CD4-positive, CD25-positive, alpha-beta regulatory T cell (primary cell): ENCODE results near the gene HTRA3. TPM values are rescaled to one million over a fixed set of nuclear protein-coding genes. Genes with fewer than 3 reads are reported as not detected.
A peak's percentile ranks its signal among the peaks of the same experiment; 100 is the strongest.

ENCODE experiments used
- ATAC-seq, 2 donors: fragments of 150-1000 bp; cut with Tn5 transposase; one replicate each; pipeline ENCODE4 v1.10.0; 2021; ENCODE audit warnings: low read depth in 2 of 2, moderate number of reproducible peaks in 2 of 2, moderate library complexity in 1 of 2
- DNase-seq, 3 donors: peaks; one replicate each; pipeline versions ENCODE4 v3.0.0 to v3.0.0-alpha.2; 2012 to 2022; ENCODE audit warnings: mixed read lengths in 1 of 3
- H3K27ac ChIP-seq: one replicate; pipeline ENCODE4 v1.7.0; 2013; ENCODE audit warnings: mild to moderate bottlenecking, low read length; ENCODE audit not compliant: insufficient read depth, poor library complexity, severe bottlenecking
- H3K27me3 ChIP-seq: one replicate; pipeline ENCODE4 v1.7.0; 2013; ENCODE audit warnings: low read length; ENCODE audit not compliant: control insufficient read depth, insufficient read depth
- H3K36me3 ChIP-seq: one replicate; pipeline ENCODE4 v1.7.0; 2013; ENCODE audit warnings: mild to moderate bottlenecking, low read length, moderate library complexity; ENCODE audit not compliant: control insufficient read depth, insufficient read depth
- H3K4me1 ChIP-seq: 2 replicates; pipeline ENCODE4 v1.7.0; 2013; ENCODE audit warnings: mild to moderate bottlenecking, low read length; ENCODE audit not compliant: insufficient read depth, control insufficient read depth, poor library complexity, severe bottlenecking
- H3K4me3 ChIP-seq: one replicate; pipeline ENCODE4 v1.7.0; 2013; ENCODE audit warnings: low read depth, mild to moderate bottlenecking, low read length, moderate library complexity
- H3K9me3 ChIP-seq, 2 experiments: 1 replicate in 1 of 2; 2 replicates in 1 of 2; pipeline ENCODE4 v1.7.0; 2013; ENCODE audit warnings: low read length in 2 of 2, mild to moderate bottlenecking in 1 of 2, moderate library complexity in 1 of 2; ENCODE audit not compliant: control insufficient read depth in 2 of 2
- H3K27ac Mint-ChIP-seq, 3 donors: one replicate each; pipeline ENCODE4 v1.8.0; 2020 to 2022; ENCODE audit warnings: mild to moderate bottlenecking in 3 of 3, mixed read lengths in 3 of 3, moderate library complexity in 2 of 3
- H3K27me3 Mint-ChIP-seq: one replicate; pipeline ENCODE4 v1.8.0; 2022; ENCODE audit warnings: mild to moderate bottlenecking, mixed read lengths
- H3K36me3 Mint-ChIP-seq: one replicate; pipeline ENCODE4 v1.8.0; 2020; ENCODE audit warnings: mixed read lengths
- H3K4me1 Mint-ChIP-seq, 4 donors: one replicate each; pipeline ENCODE4 v1.8.0; 2020 to 2022; ENCODE audit warnings: mixed read lengths in 4 of 4, mild to moderate bottlenecking in 1 of 4
- H3K4me3 Mint-ChIP-seq, 4 donors: one replicate each; pipeline ENCODE4 v1.8.0; 2020 to 2022; ENCODE audit warnings: mild to moderate bottlenecking in 4 of 4, mixed read lengths in 4 of 4, moderate library complexity in 3 of 4
- H3K9me3 Mint-ChIP-seq, 7 donors: one replicate each; pipeline ENCODE4 v1.8.0; 2020 to 2022; ENCODE audit warnings: mixed read lengths in 7 of 7, mild to moderate bottlenecking in 3 of 7, moderate library complexity in 2 of 7
- polyA plus RNA-seq, 4 donors: library from polyadenylated mRNA; unstranded; fragments of 300-500 nt; fragmentation: Illumina TruSeq; gene quantifications; one replicate each; pipeline ENCODE4 v1.2.3, GENCODE V29; 2021
- total RNA-seq: library from RNA; stranded (reverse); gene quantifications from one replicate; pipeline ENCODE4 v1.2.3, GENCODE V29; 2022

Gene HTRA3
- total and polyA plus RNA-seq, 5 donors from 2014 or later = not detected

- Mint-ChIP-seq H3K36me3 (no peaks in the 10 kb centered on the region), H3K27me3 (peaks cover 10% of the 10 kb centered on the region), H3K4me1 (peaks cover 0 to 2% (median 0%) of the 10 kb centered on the region in 4 donors), H3K9me3 (peaks cover 0 to 5% (median 0%) of the 10 kb centered on the region in 7 donors), H3K27ac (no peak overlapping the region), H3K4me3 (no peak overlapping the region)
- Histone ChIP-seq H3K4me3 (no peak overlapping the region), H3K9me3 (no peaks in the 10 kb centered on the region), H3K27ac (no peak overlapping the region), H3K36me3 (no peaks in the 10 kb centered on the region), H3K4me1 (no peaks in the 10 kb centered on the region), H3K27me3 (no peaks in the 10 kb centered on the region)
- ATAC-seq (no peak), DNase-seq (no peak)
Observed at GRCh38 chr4:8261851-8262535, 7.6 kb upstream of the HTRA3 start.

- Mint-ChIP-seq H3K36me3 (no peaks in the 10 kb centered on the region), H3K27ac (no peak overlapping the region), H3K4me3 (no peak overlapping the region), H3K4me1 (peaks cover 0 to 2% (median 0%) of the 10 kb centered on the region in 4 donors), H3K27me3 (peaks cover 10% of the 10 kb centered on the region), H3K9me3 (peaks cover 0 to 5% (median 0%) of the 10 kb centered on the region in 7 donors)
- H3K27ac ChIP-seq = no peak overlapping the region
- no peaks in the 10 kb centered on the region for H3K9me3 ChIP-seq
- DNase-seq = no peak
- no peaks in the 10 kb centered on the region for H3K27me3 ChIP-seq
- ATAC-seq = no peak
- H3K4me1 ChIP-seq = no peaks in the 10 kb centered on the region
- no peak overlapping the region for H3K4me3 ChIP-seq
- no peaks in the 10 kb centered on the region for H3K36me3 ChIP-seq
Observed at GRCh38 chr4:8262637-8263322, 6.8 kb upstream of the HTRA3 start.

GRCh38 chr4:8263397-8263796, 6.2 kb upstream of the HTRA3 start:
- no peak overlapping the region for H3K4me3 Mint-ChIP-seq
- peaks cover 0 to 2% (median 0%) of the 10 kb centered on the region in 4 donors for H3K4me1 Mint-ChIP-seq
- no peak for ATAC-seq
- DNase-seq = no peak
- no peaks in the 10 kb centered on the region for H3K4me1 ChIP-seq
- H3K36me3 Mint-ChIP-seq = no peaks in the 10 kb centered on the region
- no peak overlapping the region for H3K27ac ChIP-seq
- H3K36me3 ChIP-seq = no peaks in the 10 kb centered on the region
- peaks cover 0 to 5% (median 0%) of the 10 kb centered on the region in 7 donors for H3K9me3 Mint-ChIP-seq
- H3K9me3 ChIP-seq = no peaks in the 10 kb centered on the region
- no peak overlapping the region for H3K4me3 ChIP-seq
- H3K27me3 Mint-ChIP-seq = peaks cover 12% of the 10 kb centered on the region
- H3K27ac Mint-ChIP-seq = no peak overlapping the region
- H3K27me3 ChIP-seq = no peaks in the 10 kb centered on the region

GRCh38 chr4:8264106-8264505, 5.4 kb upstream of the HTRA3 start:
- Histone ChIP-seq H3K4me3 (no peak overlapping the region), H3K36me3 (no peaks in the 10 kb centered on the region), H3K4me1 (no peaks in the 10 kb centered on the region), H3K27me3 (no peaks in the 10 kb centered on the region), H3K9me3 (no peaks in the 10 kb centered on the region), H3K27ac (no peak overlapping the region)
- H3K4me1 Mint-ChIP-seq = peaks cover 0 to 2% (median 0%) of the 10 kb centered on the region in 4 donors
- H3K36me3 Mint-ChIP-seq = no peaks in the 10 kb centered on the region
- H3K9me3 Mint-ChIP-seq = peaks cover 0 to 5% (median 0%) of the 10 kb centered on the region in 7 donors
- ATAC-seq (no peak), DNase-seq (no peak)
- H3K4me3 Mint-ChIP-seq = no peak overlapping the region
- H3K27me3 Mint-ChIP-seq = peaks cover 17% of the 10 kb centered on the region
- no peak overlapping the region for H3K27ac Mint-ChIP-seq

DNA sequence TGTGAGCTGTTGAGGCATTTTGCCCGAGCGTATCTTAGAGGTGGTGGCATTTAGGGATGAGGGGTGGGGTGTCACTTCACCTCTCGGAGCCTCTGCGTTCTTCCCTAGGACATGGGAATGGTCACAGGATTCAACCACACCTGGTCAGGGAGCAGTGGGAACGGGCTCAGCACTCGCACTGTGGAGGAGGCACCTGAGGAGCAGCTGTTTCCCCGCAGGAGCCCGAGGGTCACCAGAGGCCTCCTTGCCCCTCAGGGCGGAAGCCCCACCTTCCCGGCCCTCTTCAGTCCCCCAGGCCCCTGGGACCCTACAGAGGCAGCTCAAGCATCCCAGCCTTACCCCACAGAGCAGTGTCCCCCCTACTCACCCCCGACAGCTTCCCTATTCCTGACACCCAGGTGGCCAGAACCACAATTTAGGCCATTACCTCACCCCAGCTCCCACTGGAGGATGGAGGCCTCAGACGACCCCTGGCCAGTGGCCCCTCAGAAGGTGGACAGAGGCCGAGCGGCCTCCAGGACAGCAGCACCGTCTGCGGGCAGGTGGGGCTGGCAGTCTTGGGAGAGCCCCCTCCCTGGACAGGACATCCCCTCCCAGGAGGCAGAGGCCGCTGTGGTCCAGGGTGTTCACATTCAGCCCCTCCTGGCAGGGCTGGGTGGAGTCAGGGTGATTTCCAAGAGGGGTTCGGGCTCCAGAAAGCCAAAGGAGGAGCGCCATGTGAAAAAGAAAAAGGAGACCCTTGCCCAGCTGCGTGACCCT, 4.2 kb upstream of the HTRA3 start:
- DNase-seq = no peak
- Histone ChIP-seq H3K4me3 (no peak overlapping the region), H3K27ac (no peak overlapping the region), H3K9me3 (no peaks in the 10 kb centered on the region), H3K27me3 (no peaks in the 10 kb centered on the region), H3K4me1 (no peaks in the 10 kb centered on the region), H3K36me3 (no peaks in the 10 kb centered on the region)
- no peaks in the 10 kb centered on the region for H3K36me3 Mint-ChIP-seq
- peaks cover 0 to 2% (median 0%) of the 10 kb centered on the region in 4 donors for H3K4me1 Mint-ChIP-seq
- peaks cover 10% of the 10 kb centered on the region for H3K27me3 Mint-ChIP-seq
- peaks cover 0 to 5% (median 0%) of the 10 kb centered on the region in 7 donors for H3K9me3 Mint-ChIP-seq
- H3K4me3 Mint-ChIP-seq = no peak overlapping the region
- H3K27ac Mint-ChIP-seq = peak overlapping the region in 1 of 3 donors; percentile 29
- no peak for ATAC-seq

DNA sequence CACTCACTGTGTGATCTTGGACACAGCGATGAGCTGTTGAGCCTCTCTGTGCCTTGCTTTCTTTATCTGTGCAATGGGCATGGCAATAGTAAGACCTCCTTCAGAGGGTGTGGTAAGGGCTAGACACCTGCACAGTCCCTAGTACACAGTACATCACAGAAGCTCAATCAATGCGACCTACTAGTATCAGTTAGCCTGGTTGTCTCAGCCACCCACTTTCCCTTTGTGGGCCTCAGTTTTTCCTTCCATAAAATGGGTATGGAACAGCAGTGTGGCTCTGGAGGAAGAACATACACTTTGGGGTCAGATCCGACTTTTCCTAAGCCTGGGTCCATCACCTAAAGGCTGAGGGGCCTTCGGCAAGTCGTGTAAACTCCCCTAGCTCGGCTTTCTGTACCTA, 3.5 kb upstream of the HTRA3 start:
- no peak overlapping the region for H3K4me3 Mint-ChIP-seq
- H3K27me3 Mint-ChIP-seq = peaks cover 15% of the 10 kb centered on the region
- no peak for DNase-seq
- no peak overlapping the region for H3K4me3 ChIP-seq
- H3K4me1 Mint-ChIP-seq = peaks cover 0 to 2% (median 0%) of the 10 kb centered on the region in 4 donors
- H3K4me1 ChIP-seq = no peaks in the 10 kb centered on the region
- no peaks in the 10 kb centered on the region for H3K9me3 ChIP-seq
- no peaks in the 10 kb centered on the region for H3K27me3 ChIP-seq
- no peak overlapping the region for H3K27ac ChIP-seq
- no peaks in the 10 kb centered on the region for H3K36me3 Mint-ChIP-seq
- no peak for ATAC-seq
- peaks cover 0 to 5% (median 0%) of the 10 kb centered on the region in 7 donors for H3K9me3 Mint-ChIP-seq
- no peak overlapping the region for H3K27ac Mint-ChIP-seq
- no peaks in the 10 kb centered on the region for H3K36me3 ChIP-seq

GRCh38 chr4:8266508-8266907, 3.0 kb upstream of the HTRA3 start:
- H3K27me3 ChIP-seq = peaks cover 1% of the 10 kb centered on the region
- Mint-ChIP-seq H3K9me3 (peaks cover 0 to 5% (median 0%) of the 10 kb centered on the region in 7 donors), H3K27ac (peak overlapping the region in 1 of 3 donors; percentile 86), H3K4me1 (peaks cover 0 to 2% (median 0%) of the 10 kb centered on the region in 4 donors), H3K27me3 (peaks cover 17% of the 10 kb centered on the region), H3K36me3 (no peaks in the 10 kb centered on the region), H3K4me3 (no peak overlapping the region)
- no peak overlapping the region for H3K27ac ChIP-seq
- H3K4me1 ChIP-seq = no peaks in the 10 kb centered on the region
- ATAC-seq = no peak
- H3K9me3 ChIP-seq = no peaks in the 10 kb centered on the region
- H3K4me3 ChIP-seq = no peak overlapping the region
- H3K36me3 ChIP-seq = no peaks in the 10 kb centered on the region
- DNase-seq = no peak
